Stimulated activated CD4-positive, alpha-beta T cell treated with anti-CD3 and anti-CD28 coated beads, Interleukin-1b, Interleukin-23, amount 100 ng/mL, for 24 hours (primary cell): ENCODE data around the gene LPCAT1.

Experiments used
- DNase-seq, 4 experiments: peaks; one replicate each; pipeline ENCODE4 v3.0.0-alpha.2; 2020; ENCODE audit warnings: low read depth in 4 of 4, low spot score in 1 of 4

The LPCAT1 gene

DNA sequence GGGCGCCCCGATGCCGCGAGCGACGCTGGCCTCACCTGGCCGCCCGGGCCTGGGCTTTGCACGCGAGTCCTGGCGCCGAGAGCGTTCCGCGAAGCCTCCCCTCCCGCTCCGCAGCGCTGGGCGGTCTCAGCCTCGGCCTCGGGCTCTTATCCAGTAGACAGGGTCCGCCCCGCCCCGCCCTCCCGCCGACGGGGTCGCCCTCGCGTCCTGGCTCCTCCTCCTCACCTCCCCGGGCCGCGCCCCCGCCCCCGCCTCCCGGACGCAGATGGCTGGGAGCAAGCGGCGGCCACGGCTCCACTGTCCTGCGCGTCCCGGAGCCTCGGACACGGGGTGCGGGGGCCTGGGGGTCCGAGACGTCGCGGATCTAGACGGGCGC is 78.5 kb downstream of the LPCAT1 start, which contains the start of gene SLC6A3:
Gene SLC6A3 (minus strand): TSS at position 128 of the 376 bp plus-strand sequence. CDS start 2,243 bp downstream, outside the sequence.
- DNase-seq: peak in 2 of 4 experiments; percentile 7 to 35

DNA sequence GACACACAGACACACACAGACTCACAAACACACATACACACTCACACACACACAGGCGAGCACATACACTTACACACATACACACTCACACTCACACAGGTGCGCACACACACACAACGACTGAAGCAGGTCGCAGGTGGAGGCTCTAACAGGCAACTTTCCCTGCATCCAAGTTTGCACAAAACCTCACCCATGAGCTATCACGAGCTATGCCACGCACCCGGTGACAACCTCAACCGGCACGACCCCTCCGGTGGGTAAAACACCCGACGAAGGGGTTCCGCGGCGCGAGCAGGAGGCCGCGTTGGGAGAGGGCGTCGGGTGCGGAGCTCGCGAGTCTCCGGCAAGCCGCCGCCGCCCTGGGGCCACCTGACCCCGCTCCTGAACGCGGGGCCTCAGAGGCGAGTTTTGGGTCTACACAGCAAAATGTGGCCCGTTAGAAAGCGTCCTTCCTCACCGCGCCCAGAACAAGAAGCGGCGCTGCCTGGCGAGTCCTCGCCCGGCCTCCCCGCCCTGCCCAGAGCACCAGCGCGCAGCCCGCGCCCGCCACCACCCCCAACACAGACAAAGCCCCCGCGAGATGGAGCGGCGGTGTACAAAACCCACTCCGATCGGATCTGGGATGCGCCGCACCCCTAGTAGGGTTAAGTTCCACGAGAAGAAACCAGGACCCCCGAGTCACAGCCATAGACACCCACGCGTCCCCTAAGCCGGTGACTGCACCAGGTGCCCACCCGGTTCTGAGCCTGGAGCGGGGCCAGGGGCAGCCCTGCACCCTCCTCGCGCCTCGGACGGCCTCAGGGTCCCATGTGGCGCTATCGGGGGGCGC is 79.2 kb downstream of the LPCAT1 start:
- DNase-seq: no peak

DNA sequence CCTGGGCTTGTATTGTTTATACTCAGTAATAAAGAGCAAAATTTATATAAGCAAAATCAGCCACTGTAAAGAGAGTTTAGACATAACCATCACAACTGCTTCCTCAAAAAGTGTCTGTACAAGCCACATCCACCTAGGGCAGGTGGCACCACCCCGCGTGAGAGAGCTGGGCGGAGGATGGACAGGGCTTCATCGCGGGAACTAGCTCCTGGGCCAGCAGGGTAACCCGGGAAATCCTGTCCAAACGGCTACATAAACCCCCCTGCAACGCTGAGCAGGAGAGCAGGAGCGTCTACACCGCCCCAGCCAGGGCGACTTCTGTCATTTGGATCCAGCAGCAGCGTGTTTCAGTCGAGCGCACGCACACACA is 79.8 kb downstream of the LPCAT1 start:
- no peak for DNase-seq

DNA sequence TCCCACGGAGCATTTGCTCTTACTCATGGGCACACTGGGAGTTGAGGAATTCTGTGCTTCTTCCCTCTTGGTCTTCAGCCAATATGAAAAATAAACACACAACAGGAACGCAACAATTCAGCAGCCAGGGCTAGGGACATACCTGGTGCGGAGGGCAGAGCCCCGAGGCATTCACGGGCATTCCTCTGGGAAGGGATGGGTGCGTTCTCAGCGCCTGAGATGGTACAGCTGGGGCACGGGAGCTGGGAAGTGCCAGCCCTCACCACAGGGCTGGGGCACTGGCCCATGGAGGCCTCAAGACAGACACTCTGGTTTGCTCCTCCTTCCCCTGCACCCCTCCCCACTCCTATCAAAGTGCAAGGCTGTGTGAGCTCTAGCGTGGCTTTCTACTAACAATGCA is 80.6 kb downstream of the LPCAT1 start:
- no peak for DNase-seq

DNA sequence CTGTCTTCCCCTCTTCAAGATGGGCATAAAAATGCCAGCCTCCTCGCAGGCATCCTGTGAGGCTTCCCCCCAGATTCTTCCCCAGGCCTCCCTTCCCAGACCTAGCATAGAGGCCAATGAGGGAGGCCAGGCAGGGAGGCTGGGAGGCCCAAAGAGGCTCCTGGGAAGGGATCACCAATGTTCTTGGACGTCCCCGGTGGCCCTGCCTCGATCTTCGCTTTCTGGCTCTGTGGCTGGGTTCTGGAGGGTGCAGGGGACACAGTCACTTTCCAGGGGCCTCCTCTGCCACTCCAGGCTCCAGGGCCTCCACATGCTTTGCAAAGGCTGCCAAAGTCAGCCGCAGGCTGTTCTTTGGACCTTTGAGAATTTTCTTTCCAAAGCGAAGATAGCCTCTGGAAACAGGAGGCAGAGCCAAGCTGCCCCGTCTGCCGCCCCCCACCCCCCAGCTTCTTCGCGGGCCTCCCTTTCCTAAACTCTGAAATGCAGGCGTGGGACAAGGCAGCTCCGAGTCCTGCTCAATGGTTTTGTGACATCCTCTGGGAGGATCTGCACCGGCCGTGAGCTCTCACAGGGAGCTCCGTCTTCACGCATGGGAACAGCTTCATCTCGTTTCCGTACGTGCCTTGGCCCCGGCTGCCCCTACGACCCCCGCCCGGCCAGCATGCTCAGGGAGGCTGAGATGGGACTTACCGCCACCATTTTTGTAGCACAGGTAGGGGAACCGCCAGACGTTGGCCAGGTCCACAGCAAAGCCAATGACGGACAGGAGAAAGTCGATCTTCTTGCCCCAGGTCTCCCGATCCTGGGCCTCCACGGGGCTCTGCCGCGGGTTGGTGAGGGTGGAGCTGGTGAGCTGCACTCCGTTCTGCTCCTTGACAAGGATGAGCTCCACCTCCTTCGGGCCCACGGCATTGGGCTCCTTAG is 81.3 kb downstream of the LPCAT1 start:
- no peak for DNase-seq

DNA sequence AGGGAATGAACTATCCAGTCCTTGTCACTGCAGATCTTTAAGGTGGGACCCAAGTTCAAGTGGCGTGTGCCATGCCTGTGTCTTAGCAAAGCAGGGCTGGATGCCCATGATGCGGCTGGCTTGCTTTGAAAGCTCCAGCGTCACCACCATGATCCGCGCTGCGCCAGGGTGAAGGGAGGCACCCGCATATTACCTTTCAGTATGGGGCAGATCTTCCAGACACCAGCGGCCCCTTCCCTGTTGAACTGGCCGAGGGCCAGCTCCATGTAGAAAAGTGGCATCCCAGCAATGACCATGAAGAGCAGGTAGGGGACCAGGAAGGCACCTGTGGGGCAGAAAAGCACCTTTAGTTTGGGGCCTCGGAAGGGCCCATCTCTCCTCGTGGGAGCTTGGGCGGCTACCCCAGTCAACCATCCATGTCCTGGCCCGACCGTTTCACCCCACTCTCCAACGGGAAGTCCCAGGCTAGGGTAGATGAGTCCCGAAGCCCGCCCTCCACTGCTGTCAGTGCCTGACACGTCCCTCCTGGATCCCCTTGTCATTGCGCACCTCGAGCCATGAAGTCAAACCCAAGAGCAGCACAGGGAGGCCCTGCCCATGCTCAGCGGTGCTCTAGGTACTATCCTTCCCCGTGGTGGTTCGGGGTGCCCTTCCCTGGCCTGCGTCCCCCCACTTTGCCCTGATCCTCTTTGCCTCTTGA is 82.4 kb downstream of the LPCAT1 start:
- DNase-seq: no peak

DNA sequence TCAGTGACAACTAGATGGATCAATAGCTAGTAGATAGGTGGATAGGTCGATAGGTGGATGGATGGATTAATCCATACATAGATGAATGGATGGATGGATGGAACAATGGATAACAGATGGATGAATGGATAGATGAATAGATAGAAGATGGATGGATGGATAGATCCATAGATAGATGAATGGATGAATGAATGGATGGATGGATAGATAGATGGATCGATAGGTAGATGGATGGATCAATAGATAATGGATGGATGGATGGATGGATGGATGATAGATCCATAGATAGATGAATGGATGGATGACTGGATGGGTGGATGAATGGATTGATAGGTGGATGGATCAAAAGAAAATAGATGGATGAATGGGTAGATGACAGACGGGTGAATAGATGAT is 83.7 kb downstream of the LPCAT1 start:
- no peak for DNase-seq

DNA sequence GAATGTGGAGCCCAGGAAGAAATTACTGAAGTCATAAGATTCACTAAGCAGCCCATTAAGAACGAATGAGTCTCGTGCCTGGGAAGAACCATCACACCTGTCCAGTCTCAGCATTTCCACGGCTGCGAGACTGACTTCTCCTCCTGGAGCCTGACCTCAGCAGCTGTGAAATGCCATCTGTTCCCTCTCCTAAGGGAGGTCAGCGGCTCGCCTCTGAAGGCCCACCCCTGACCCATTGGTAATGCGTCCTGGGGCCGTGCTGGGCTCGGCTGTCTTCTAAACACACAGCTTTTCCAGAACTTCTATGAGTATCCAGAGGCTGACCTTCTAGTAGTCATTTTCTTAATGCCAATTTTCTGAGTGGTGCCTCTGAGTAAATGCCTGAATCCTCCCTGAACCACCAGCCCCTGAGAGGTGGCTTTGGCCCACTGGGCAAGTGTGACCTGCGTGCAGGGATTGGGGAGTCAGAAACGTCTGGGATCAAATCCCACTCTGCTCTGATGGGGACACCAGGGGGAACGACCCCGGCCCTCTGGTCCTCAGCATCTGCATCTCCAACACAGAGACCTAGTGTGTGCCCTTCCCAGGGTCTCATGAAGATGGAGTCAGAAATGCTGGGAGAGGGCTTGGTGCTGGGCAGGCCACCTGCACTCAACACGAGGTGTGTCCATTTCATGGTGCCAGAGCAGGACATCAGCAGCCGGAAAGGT is 84.2 kb downstream of the LPCAT1 start:
- DNase-seq: no peak

DNA sequence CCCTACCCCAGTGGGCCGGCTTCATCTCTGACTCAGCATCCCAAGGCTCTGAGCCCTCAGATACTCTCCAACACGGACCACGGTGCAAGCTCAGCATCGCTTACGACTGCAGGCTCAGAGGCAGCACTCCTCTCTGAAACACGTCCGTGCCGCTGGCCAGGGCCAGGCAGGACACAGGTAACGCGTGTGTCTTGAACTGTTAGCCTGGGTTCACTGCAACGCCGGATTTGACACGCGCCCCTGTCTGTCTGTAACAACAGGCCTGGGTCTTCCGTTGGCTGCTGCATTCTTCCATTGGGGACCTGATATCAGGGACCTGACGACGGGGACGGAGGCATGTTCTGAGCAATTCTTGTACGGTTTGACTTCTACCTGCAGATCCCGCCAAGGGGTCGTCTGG is 84.9 kb downstream of the LPCAT1 start:
- no peak for DNase-seq

DNA sequence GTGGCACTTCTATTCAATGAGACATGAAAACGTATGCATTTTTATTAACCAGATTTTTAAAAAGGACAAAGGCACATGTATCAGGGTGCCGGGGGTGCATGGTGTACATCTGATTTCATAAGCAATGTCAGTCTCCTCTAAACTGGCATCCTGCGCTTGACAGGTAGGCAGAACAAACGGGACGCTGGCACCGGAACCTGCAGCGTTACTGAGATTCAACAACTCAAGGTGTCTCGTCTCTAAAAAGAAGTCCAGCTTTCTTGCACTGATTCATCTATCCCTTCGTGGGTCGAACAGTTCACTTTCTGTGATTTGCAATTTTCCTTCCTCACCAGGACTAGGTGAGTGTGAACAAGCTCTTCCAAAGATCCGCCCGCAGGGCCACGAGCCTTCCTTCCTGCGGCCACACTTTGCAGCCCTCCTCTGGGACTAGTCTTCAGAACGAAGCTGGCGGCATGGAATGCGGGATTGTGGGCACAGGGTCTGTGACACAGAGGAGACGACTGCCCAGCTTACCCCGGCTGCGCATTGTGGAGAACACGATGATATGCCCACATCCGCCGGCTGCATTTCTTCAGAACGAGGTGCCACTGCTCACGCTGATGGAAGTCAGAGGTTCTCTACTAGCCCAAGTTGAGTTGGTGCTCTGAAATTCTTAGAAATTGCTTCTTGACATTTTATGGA is 85.7 kb downstream of the LPCAT1 start:
- DNase-seq: no peak

DNA sequence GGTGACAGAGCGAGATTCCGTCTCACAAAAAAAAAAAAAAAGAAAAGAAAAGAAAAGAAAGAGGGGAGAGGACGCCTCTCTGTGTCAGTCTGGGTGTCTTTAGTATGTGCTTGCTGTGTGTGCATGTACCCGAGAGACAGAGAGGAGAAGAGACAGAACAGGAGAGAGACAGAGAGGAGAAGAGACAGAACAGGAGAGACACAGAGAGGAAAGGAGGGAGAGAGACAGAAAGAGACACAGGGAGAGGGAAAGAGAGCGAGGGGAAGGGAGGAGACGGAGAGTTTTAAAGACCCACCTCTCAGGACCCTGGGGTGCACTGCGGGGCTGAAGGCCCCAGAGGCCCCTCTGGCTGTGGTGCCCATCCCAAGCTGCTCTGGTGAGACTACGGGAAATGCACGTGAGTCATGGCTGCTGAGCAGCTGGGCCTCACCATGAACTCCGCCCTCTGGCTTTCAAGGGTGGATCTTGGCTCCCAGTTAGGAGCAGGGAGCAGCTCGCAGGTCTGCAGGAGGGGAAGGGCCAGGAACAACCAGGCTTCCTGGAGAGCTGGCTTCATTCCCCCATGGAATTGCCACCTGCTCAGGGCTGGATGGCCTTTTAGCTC is 86.4 kb downstream of the LPCAT1 start:
- no peak for DNase-seq

DNA sequence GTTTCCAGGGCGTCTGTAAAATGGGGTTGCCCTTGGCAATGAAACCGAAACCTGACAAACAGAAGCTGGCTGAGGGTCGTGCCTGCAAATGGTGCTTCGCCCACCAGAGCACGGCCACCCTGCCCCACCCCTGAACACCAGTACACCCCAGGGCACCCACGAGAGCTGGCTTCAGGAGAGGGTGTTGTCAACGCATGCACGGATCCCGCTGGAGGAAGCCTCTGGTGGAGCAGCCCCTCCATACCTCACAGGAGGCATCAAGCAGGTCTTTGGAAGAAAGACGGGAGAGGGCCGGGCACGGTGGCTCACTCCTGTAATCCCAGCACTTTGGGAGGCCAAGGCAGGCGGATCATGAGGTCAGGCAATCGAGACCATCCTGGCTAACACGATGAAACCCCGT is 87.1 kb downstream of the LPCAT1 start:
- no peak for DNase-seq

DNA sequence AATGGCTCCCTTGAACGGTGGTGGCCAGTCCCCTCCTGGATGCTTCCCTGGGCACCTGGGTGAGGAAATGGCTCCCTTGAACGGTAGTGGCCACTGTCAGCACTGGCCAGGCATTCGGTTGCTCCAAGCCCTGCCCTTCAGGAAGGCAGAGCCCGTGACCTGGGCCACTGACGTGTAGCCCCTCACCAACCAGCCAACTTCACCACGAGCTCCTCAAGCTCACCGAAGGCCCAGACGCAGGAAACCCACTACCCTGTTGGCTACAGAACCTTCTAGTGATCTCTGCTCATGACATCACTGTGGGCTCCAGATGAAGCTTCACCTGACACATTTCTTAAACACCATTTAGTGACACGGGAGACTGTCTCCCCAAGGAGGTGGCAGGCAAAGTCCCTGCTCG is 87.7 kb downstream of the LPCAT1 start:
- no peak for DNase-seq

DNA sequence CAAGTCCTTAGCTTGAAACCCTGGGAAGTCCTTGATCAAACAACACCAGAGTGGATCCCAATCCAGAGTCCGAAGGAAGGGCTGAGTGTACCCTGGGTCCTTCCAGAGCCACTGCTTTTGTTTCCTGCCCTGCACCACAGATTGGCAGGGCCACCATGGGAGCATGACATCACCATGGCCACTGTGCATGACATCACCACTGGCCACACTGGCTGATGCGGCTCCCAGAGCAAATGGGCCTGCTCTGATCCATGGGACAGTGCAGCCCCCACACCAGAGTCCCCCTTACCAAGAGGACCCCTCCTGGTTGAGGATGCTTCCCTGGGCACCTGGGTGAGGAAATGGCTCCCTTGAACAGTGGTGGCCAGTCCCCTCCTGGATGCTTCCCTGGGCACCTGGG is 88.4 kb downstream of the LPCAT1 start:
- no peak for DNase-seq

DNA sequence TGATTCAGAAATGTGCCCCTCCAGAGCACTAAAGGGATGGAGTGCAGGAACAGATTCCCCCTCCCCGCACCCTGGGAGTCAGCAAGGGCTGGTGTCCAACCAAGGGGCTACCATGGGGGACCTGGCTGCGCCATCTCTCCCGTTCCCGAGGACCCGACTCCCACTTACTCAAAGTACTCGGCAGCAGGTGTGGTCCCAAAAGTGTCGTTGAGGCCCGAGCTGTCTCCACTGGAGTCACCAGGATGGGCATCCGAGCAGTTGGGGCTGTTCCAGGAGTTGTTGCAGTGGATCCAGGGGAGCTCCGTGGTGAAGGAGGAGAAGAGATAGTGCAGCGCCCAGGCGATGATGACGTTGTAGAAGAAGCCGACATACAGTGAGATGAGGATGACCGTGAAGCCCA is 91.5 kb downstream of the LPCAT1 start:
- DNase-seq: no peak

DNA sequence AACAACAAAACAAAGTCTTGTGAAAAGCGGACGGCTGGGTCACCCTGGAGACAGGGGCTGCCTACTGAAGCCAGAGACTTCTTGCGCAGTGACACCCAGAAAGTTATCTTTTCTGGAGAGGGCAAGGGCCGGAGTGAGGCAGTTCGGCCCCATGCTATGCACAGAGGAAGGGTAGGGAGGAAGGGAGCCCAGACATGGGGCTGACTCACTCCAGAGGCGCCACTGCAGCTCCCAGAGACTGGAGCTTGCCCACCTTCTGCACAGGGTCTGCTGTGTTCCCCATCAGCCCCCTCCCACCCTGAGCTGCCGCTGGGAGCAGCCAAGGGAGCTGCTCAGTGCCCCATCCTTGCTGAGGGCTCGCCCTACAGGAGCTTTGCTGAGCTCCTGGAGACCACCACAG is 91.9 kb downstream of the LPCAT1 start:
- no peak for DNase-seq

DNA sequence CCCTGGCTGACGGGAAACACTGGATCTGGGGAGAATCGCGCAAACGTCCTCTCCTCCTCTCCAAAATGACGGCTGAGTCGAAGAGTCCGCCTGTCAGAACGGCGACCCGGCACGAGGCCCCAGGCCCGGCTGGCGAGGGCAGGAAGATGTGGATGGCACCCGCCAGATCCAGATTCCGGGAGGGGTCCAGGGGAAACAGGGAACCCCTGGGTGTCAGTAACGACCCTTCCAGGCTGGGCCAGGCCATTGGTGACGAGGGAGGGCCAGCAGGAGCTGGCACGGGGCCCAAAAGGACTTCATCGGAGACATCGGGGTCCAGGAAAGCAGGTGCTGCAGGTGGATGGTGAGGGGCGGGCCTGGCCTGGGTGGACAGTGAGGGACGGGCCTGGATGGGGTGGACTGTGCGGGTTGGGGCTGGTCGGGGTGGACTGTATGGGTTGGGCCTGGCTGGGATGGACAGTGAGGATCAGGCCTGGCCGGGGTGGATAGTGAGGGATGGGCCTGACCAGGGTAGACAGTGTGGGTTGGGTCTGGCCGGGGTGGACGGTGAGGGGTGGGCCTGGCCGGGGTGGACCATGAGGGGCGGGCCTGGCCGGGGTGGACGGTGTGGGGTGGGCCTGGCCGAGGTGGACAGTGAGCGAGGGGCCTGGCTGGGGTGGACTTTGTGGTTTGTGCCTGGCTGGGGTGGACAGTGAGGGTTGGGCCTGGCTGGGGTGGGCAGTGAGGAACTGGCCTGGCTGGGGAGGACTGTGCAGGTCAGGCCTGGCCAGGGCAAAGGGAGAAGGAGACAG is 92.5 kb downstream of the LPCAT1 start:
- DNase-seq: no peak

DNA sequence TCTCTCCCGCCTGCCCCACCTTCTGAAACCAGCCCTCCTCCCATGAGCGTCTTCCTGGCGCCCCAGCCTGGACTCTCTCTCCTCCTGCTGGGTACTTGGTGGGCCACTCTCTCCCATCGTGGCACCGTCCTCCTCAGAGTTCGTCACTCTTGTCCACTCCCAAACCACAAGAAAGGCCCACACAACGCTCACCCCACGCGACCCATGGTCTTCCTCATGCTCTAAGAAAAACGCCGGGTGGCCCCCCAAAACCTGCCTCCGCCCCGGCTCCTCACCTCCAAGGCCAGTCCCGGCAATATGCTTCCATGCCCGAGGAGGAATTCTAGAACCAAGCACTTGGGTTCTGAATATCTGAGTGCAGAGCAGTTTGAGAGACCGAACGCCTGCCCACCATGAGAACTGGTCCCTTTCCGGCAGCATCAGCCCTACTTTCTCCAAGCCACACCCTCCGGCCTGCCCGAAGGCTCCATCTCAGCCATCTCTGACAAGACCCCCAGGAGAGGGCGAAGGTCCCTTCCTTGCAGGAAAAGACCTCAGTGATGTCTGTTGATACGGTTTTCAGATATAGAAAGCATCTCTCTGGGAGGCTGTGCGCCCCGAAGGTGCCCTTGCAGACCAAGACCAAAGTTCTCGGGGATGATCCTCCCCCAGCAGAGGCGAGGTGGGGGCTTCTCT is 93.5 kb downstream of the LPCAT1 start:
- no peak for DNase-seq

DNA sequence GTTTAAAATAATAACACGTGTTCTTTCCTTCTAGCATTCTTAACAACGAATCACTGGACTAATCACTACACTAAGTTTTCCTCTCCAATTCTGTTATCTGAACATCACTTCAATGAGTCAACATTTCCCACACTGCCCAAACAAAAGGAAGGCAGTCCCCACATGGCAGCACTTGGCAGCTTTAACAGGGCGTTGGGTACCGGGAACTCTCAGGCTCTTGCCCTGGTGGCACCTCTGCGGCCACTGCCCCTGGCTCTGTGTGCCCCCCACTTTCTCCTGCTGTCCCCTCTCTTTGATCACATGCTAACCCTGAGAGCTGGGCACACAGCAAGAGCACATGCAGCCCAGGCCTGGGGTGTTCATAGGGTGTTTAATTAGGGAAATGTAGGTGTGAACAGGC is 94.3 kb downstream of the LPCAT1 start:
- no peak for DNase-seq
